ENCODE measurements around the gene BCAM. TPM values are rescaled to one million over a fixed set of nuclear protein-coding genes. Genes with fewer than 3 reads are reported as not detected.

The BCAM gene
- total and polyA plus RNA-seq, 2 of the 4 experiments (the other 2 are of a cell fraction) = 2.3 to 35.7 TPM

- peak within 1 kb of the TSS; percentile 97 for H3K4me3 ChIP-seq (ENCODE audit: insufficient read depth, low read depth, low read length)
- peak within 1 kb of the TSS; percentile 81 for H2BK120ac ChIP-seq (ENCODE audit: low read depth, low read length)
- WGBS, 2 experiments (ENCODE audit: extremely low coverage in 2 of 2, insufficient read length in 1 of 2) = 1% methylated on average over 28 of the region's 67 CpGs; no CpG with 5 or more reads in 1 of the 2 experiments
- no TSS peak for BruUV-seq (replicated peaks)
- CTCF ChIA-PET = interaction anchor here (0.5 to 1.4 kb wide), 7 partner anchors 11 to 124 kb away, joined by 3 to 6 read pairs (median 3); no protein-coding TSS in a partner anchor
- peak within 1 kb of the TSS; percentile 64; the same call in 1 of the 3 replicates for H2BK15ac ChIP-seq (ENCODE audit: low read depth, low read length)
- TF ChIP-seq MXI1 (IDR thresholded peaks at IDR 0.05; ENCODE audit: borderline replicate concordance, low read depth, low read length) (peak; percentile 70; the same call in 1 of the 2 replicates), FOS (IDR thresholded peaks at IDR 0.05; ENCODE audit: low read depth, low read length) (no peak), RAD21 (IDR thresholded peaks at IDR 0.05; ENCODE audit: low read length) (peak; percentile 56), POLR2A (IDR thresholded peaks at IDR 0.05; ENCODE audit: low read depth, low read length) (peak; percentile 94), USF2 (IDR thresholded peaks at IDR 0.05; ENCODE audit: low read depth, low read length) (peak; percentile 68), CEBPB (IDR thresholded peaks at IDR 0.05; ENCODE audit: low read depth, low read length) (no peak), SMC3 (IDR thresholded peaks at IDR 0.05; ENCODE audit: low read depth, low read length) (peak; percentile 43; the same call in 1 of the 2 replicates), CHD1 (IDR thresholded peaks at IDR 0.05; ENCODE audit: low read depth, low read length) (peak; percentile 36), BHLHE40 (IDR thresholded peaks at IDR 0.05; ENCODE audit: low read depth, low read length) (peak; percentile 50; the same call in 1 of the 2 replicates)
- TF ChIP-seq, protein P1, sequence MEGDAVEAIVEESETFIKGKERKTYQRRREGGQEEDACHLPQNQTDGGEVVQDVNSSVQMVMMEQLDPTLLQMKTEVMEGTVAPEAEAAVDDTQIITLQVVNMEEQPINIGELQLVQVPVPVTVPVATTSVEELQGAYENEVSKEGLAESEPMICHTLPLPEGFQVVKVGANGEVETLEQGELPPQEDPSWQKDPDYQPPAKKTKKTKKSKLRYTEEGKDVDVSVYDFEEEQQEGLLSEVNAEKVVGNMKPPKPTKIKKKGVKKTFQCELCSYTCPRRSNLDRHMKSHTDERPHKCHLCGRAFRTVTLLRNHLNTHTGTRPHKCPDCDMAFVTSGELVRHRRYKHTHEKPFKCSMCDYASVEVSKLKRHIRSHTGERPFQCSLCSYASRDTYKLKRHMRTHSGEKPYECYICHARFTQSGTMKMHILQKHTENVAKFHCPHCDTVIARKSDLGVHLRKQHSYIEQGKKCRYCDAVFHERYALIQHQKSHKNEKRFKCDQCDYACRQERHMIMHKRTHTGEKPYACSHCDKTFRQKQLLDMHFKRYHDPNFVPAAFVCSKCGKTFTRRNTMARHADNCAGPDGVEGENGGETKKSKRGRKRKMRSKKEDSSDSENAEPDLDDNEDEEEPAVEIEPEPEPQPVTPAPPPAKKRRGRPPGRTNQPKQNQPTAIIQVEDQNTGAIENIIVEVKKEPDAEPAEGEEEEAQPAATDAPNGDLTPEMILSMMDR (conservative IDR thresholded peaks at IDR 0.05; ENCODE audit: low read depth, low read length) = peak; percentile 79
- TF ChIP-seq, protein P2, sequence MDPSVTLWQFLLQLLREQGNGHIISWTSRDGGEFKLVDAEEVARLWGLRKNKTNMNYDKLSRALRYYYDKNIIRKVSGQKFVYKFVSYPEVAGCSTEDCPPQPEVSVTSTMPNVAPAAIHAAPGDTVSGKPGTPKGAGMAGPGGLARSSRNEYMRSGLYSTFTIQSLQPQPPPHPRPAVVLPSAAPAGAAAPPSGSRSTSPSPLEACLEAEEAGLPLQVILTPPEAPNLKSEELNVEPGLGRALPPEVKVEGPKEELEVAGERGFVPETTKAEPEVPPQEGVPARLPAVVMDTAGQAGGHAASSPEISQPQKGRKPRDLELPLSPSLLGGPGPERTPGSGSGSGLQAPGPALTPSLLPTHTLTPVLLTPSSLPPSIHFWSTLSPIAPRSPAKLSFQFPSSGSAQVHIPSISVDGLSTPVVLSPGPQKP (IDR thresholded peaks at IDR 0.05; ENCODE audit: borderline replicate concordance, low read depth, low read length) = no peak
- ATAC-seq (ENCODE audit: low read depth) = peak; percentile 77
- H2AK9ac ChIP-seq (replicated peaks; ENCODE audit: low read depth, low read length, poor library complexity) = peak within 1 kb of the TSS; percentile 67
- peak within 1 kb of the TSS; percentile 90 for H2BK5ac ChIP-seq (ENCODE audit: low read depth, low read length, poor library complexity, severe bottlenecking)
- POLR2A ChIA-PET (ENCODE audit: unreplicated experiment) = no interaction called here
- peak within 1 kb of the TSS; percentile 97 for H3K23ac ChIP-seq (ENCODE audit: low read depth, low read length)
- peaks cover 12% of the 10 kb centered on the region for H3K4me1 ChIP-seq (ENCODE audit: control insufficient read depth, insufficient read depth, low read length)
- H3K56ac ChIP-seq (ENCODE audit: extremely low read depth, insufficient read depth, low read length) = peak within 1 kb of the TSS; percentile 93
- peak within 1 kb of the TSS; percentile 95 for H3K4ac ChIP-seq (ENCODE audit: low read depth, low read length)
- intact Hi-C loops (cut with micrococcal nuclease) = loop anchor here (1.0 to 5.0 kb wide), 4 partner anchors 37 to 274 kb away; partner anchors contain the start of genes BCAM and TOMM40
- H2AFZ ChIP-seq (replicated peaks; ENCODE audit: low read length, poor library complexity) = peak within 1 kb of the TSS; percentile 97
- H3K9ac ChIP-seq (ENCODE audit: low read depth, low read length) = peak within 1 kb of the TSS; percentile 100
- H3K27ac ChIP-seq (ENCODE audit: insufficient read depth, low read length) = peak within 1 kb of the TSS; percentile 97
- H2AK5ac ChIP-seq (ENCODE audit: low read depth, low read length) = peak within 1 kb of the TSS; percentile 96
- peak within 1 kb of the TSS; percentile 99 for H3K4me2 ChIP-seq (ENCODE audit: low read depth, low read length)
- H3K27me3 ChIP-seq (ENCODE audit: control insufficient read depth, insufficient read depth, low read length) = no peaks in the 10 kb centered on the region
- peak within 1 kb of the TSS; percentile 72 for H4K5ac ChIP-seq (ENCODE audit: low read depth, low read length)
- peak within 1 kb of the TSS; percentile 86 for H4K91ac ChIP-seq (ENCODE audit: insufficient read depth, low read depth, low read length)
- H3K18ac ChIP-seq (ENCODE audit: low read depth, low read length) = peak within 1 kb of the TSS; percentile 88
- 0 out of 2 replicates have a peak, but pooled peaks cover 4% of the 10 kb centered on the region for H3K9me1 ChIP-seq (ENCODE audit: insufficient read depth, low read length)
- peaks cover 0 to 42% of the 10 kb centered on the region in 2 experiments; a peak in 2 of 4 replicates for H3K79me1 ChIP-seq (ENCODE audit: low read depth in 1 of 2, low read length in 2 of 2)
- dilution Hi-C loops (cut with HindIII; ENCODE audit: low sequenced_read_pairs, unreplicated experiment) = no loop called here
- peaks cover 36% of the 10 kb centered on the region for H4K20me1 ChIP-seq (ENCODE audit: insufficient read depth, low read length)
- H4K8ac ChIP-seq (ENCODE audit: low read depth in 2 of 2, low read length in 2 of 2) = peak within 1 kb of the TSS; percentile 80 to 91; a peak in 3 of 4 replicates
- in situ Hi-C loops (cut with MboI; ENCODE audit: low sequenced_read_pairs) = no loop called here
- no peaks in the 10 kb centered on the region for H3K9me3 ChIP-seq (ENCODE audit: control insufficient read depth, insufficient read depth, low read length)
- H3K36me3 ChIP-seq (ENCODE audit: control insufficient read depth, insufficient read depth, low read length) = no peaks in the 10 kb centered on the region
- H3K14ac ChIP-seq (replicated peaks; ENCODE audit: low read depth, low read length) = peak within 1 kb of the TSS; percentile 98
- H2BK20ac ChIP-seq (ENCODE audit: low read depth, low read length) = peak within 1 kb of the TSS; percentile 52
- peak; percentile 98 for DNase-seq
These were observed 36.9 kb downstream of the BCAM start, which contains the start of gene NECTIN2 for GRCh38 chr19:44845612-44846454. TSS of gene NECTIN2 (plus strand) at chr19:44846297. CDS start at chr19:44846526, 229 bp downstream.
